HCT116 (cell line): ENCODE data around the gene GGPS1.

Experiments used
- EZH2 ChIP-seq: fragments of 200-600 bp; sonication (generic); IDR thresholded peaks from 2 replicates; pipeline ENCODE4 v1.6.1; 2017; ENCODE audit warnings: antibody characterized with exemption, mixed run types
- POLR2A ChIP-seq: IDR thresholded peaks from 2 replicates; pipeline ENCODE4 v1.7.0; 2011; ENCODE audit warnings: borderline replicate concordance; ENCODE audit not compliant: insufficient read depth, insufficient read length; ENCODE audit errors: extremely low read depth
- YY1 ChIP-seq: IDR thresholded peaks from 2 replicates; pipeline ENCODE4 v1.6.1; 2011; ENCODE audit warnings: low read length, low read depth, moderate library complexity, mild to moderate bottlenecking; ENCODE audit not compliant: insufficient replicate concordance; ENCODE audit errors: extremely low read depth
- TF ChIP-seq, protein P1 (sequence below), 3 experiments: fragments of 200-600 bp in 1 of 3; sonication (generic) in 1 of 3; IDR thresholded peaks in 2 of 3; conservative IDR thresholded peaks in 1 of 3; 2 replicates each; pipeline ENCODE4 v1.5.1; 2012 to 2017; ENCODE audit warnings: low read depth in 2 of 3, low read length in 2 of 3, antibody characterized with exemption in 1 of 3, borderline replicate concordance in 1 of 3, control low read depth in 1 of 3, mild to moderate bottlenecking in 1 of 3, mixed read lengths in 1 of 3, mixed run types in 1 of 3, moderate library complexity in 1 of 3; ENCODE audit not compliant: insufficient read depth in 1 of 3

DNA sequence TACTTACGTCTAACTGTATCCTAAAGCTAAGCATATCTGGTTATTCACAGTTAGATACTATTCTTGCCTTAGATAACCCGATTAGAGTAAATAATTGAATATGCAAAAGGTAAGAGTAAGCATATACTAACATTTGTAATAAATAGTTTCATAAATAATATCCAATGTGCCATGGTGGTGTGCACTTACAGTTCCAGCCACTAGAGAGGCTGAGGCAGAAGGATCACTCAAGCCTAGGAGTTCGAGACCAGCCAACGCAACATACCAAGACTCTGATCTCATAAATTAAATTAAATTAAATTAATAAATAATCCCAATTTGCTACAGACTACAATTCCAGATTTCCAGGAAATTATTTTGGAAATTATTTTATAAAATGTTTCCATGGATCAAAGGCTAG, 12.6 kb upstream of the GGPS1 start:
- TF ChIP-seq, protein P1, sequence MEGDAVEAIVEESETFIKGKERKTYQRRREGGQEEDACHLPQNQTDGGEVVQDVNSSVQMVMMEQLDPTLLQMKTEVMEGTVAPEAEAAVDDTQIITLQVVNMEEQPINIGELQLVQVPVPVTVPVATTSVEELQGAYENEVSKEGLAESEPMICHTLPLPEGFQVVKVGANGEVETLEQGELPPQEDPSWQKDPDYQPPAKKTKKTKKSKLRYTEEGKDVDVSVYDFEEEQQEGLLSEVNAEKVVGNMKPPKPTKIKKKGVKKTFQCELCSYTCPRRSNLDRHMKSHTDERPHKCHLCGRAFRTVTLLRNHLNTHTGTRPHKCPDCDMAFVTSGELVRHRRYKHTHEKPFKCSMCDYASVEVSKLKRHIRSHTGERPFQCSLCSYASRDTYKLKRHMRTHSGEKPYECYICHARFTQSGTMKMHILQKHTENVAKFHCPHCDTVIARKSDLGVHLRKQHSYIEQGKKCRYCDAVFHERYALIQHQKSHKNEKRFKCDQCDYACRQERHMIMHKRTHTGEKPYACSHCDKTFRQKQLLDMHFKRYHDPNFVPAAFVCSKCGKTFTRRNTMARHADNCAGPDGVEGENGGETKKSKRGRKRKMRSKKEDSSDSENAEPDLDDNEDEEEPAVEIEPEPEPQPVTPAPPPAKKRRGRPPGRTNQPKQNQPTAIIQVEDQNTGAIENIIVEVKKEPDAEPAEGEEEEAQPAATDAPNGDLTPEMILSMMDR (IDR thresholded peaks at IDR 0.05 in 2 of 3, conservative IDR thresholded peaks at IDR 0.05 in 1 of 3; ENCODE audit: borderline replicate concordance in 1 of 3, insufficient read depth in 1 of 3, low read depth in 2 of 3, low read length in 2 of 3) = peak in 2 of 3 experiments; percentile 33 to 38; a peak in 3 of 6 replicates
- TF ChIP-seq POLR2A (no peak), YY1 (no peak), EZH2 (no peak)
